Femur (tissue), 1 donor: ENCODE measurements around the gene TMEM186.
A peak's percentile ranks its signal among the peaks of the same experiment; 100 is the strongest.
"Not testable (repeated sequence)": the region's sequence is repeated elsewhere in the genome, so short reads cannot be mapped to it uniquely, and the experiment has no call there.

Source experiments
- DNase-seq: peaks from one replicate; pipeline ENCODE4 v3.0.0-alpha.2; 2017

The TMEM186 gene, protein sequence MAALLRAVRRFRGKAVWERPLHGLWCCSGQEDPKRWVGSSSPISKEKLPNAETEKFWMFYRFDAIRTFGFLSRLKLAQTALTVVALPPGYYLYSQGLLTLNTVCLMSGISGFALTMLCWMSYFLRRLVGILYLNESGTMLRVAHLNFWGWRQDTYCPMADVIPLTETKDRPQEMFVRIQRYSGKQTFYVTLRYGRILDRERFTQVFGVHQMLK

GRCh38 chr16:8797364-8798173, at the start of gene TMEM186, which contains the start of gene PMM2:
TSS of gene TMEM186 (minus strand) at chr16:8797639. CDS start at chr16:8797614, 25 bp downstream.
TSS of gene PMM2 (plus strand) at chr16:8797839. CDS start at chr16:8797883, 44 bp downstream.
- DNase-seq: peak; percentile 98

- no peak for DNase-seq
These were observed 49.7 kb upstream of the TMEM186 start for GRCh38 chr16:8847145-8847544.

DNA sequence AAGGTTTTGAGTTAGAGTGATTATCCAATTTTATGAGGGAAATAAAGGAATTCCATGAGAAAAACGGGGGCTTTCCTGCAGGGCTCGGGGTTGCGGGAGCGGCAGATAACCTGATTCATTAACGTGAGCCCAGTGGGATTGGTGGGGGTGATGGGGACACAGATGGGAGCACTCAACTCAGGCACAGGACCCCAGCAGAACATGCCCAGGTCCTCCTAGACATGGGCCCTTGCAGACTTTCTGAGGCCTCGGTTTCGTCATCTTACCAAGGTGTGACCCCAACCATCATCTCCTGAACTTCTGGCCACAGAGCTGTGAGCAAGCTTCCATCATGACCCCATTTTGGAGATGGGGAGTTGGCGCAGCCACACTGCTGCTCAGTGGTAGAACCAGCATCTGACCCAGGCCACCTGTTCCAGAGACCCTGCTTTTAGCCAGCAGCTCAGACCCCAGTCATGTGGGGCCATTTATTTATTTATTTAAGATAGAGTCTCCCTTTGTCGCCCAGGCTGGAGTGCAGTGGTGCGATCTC, 49.0 kb upstream of the TMEM186 start:
- no peak for DNase-seq

DNA sequence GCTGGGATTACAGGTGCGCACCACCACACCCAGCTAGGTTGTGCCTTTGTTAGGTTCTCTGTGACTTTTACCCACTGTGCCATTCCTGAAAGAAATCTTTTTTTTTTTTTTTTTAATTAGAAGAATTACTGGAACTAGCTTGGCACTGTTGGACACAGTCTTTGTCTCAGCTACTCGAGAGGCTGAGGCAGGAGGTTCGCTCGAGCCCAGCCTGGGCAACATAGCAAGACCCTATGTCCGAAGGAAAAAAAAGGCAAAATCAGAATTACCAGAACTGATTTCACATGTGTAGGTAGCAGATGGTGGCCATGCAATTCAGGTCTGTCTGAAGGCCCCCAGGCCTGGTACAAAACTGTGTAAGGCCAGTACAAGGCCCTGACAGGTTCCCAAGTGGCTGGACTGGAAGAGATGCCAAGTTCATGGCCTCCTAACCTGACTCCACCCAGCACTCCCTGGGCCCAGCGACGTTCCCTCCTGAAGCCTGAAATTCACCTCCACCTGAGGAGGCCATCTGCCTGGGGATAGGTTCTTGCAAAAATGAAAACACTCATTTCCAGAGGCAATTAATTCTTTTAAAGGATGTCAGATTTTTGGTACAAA, 48.4 kb upstream of the TMEM186 start:
- DNase-seq: no peak

DNA sequence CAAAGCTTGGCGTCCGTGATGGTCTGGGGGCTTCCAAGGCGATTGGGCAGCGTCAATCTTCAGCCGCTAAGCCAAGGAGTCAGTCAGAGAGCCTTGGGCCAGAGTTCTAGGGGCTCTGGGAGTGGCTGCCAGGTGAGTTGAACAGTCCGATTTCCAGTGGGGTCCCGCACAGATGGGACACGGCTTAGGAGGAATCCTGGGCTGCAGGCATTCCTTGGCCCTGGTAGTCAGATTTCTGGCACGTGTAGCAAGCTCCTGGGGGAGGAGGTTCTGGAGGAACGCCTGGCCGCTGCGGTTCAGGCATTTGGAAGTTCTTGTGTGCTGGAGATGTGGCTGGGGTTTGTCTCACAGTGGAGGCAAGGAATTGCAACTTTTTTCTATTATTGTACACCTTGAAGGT, 45.9 kb upstream of the TMEM186 start:
- DNase-seq: not testable (repeated sequence)

GRCh38 chr16:8842016-8842415, 44.6 kb upstream of the TMEM186 start:
- not testable (repeated sequence) for DNase-seq

GRCh38 chr16:8837594-8837993, 40.2 kb upstream of the TMEM186 start:
- DNase-seq: not testable (repeated sequence)

DNA sequence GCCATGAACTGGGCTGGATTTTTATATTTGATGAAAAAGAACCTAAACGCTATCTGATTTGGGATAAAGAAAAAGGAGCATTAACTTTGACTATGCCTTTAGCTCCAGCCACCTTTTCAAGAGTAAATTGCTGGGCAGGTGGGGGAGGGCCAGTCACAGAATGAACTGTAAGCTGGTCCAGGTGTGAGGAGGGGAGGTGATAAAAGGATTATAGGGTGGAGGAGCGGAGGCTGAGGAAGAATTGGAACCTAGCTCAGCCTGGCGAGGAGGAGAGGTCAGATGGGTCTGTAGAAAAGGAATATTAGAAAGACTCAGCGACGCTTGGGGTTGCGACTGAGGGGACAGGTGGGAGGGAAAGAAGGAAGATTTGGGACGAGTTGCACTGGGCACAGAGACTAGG, 39.4 kb upstream of the TMEM186 start:
- DNase-seq: not testable (repeated sequence)

- DNase-seq: no peak
These were observed 35.3 kb upstream of the TMEM186 start for GRCh38 chr16:8832717-8833105.

- no peak for DNase-seq
These were observed 34.7 kb upstream of the TMEM186 start for GRCh38 chr16:8831871-8832716.

GRCh38 chr16:8831450-8831849, 34.0 kb upstream of the TMEM186 start:
- no peak for DNase-seq

DNA sequence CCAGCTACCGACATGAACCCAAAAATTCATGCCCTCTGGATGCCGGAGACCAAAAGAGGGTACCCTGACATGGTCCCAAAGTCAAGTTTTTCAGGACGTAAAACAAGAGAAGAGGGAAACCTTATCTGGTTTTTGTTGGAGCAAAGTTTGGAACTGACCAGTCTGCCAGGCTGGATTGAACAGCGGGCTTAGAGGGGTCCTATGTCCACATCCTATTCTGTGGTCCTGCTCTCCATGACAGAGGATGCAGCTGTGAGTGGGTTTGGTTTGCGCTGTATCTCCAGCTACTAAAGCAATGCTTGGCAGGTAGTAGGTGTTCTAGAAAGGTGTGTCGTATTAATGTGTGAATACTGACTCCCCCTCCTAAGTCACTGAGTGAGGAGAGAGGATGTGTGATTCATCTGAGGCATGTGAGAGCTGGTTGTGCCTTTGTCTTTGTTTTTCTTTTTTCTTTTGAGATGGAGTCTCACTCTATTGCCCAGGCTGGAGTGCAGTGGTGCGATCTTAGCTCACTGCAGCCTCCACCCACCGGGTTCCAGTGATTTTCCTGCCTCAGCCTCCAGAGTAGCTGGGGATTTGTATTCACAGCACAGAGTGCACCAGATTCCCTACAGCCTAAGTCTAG, 31.2 kb upstream of the TMEM186 start:
- DNase-seq: no peak

GRCh38 chr16:8826278-8826879, 28.9 kb upstream of the TMEM186 start:
- DNase-seq: no peak

DNA sequence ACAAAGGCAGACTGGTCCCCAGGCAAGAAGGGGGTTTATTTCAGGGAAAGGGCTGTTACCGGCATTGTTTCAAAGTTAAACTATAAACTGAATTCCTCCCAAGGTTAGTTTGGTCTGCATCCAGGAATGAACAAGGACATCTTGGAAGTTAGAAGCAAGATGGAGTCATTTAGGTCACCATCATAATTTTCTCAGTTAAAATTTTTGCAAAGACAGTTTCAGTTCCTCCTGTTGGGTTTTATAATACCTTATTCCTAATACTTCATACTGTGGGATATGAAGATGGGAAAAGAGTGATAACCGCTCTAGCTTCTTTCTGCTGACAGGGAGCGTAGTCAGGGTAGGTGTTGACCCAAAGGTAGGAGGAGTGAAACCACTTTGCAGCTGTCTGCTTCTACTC, 25.0 kb upstream of the TMEM186 start:
- no peak for DNase-seq

- DNase-seq: no peak
These were observed 22.1 kb upstream of the TMEM186 start for GRCh38 chr16:8819411-8820034.

DNA sequence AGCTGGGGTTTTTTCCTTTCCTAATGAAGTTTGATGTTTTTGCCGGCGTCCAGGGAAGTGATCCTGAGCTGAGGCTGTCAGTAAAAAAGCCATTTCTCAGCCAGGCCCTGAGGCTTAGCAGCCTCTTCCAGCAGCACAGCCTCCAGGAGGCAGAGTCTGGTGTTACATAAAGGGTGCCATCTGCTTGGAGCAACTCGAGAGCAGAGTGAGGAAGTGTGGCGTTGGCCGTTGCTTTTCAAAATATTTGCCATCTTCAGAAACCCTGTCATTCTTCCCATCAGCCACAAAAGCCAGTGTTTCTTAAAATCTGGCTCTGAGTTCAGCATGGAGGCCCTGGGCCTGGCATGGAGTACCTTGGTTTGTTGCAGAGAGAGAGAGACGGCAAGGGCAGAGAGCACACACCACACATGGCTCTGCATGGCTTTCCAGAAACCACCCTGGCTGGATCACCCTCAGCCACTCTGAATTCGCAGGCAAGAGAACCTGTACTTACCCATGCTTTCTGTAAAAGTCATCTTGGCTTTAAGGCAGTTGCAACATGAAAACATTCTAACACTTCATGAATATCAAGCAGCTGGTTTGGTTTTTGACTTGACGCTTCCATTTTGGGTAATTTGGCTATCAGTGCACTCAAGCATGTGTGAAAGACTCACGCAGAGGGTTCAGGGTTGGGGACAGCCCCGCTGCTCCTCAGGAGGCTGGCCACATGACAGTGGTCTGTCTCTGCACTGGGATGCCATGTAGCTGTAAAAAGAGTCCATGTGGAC, 21.2 kb upstream of the TMEM186 start:
- DNase-seq: no peak

DNA sequence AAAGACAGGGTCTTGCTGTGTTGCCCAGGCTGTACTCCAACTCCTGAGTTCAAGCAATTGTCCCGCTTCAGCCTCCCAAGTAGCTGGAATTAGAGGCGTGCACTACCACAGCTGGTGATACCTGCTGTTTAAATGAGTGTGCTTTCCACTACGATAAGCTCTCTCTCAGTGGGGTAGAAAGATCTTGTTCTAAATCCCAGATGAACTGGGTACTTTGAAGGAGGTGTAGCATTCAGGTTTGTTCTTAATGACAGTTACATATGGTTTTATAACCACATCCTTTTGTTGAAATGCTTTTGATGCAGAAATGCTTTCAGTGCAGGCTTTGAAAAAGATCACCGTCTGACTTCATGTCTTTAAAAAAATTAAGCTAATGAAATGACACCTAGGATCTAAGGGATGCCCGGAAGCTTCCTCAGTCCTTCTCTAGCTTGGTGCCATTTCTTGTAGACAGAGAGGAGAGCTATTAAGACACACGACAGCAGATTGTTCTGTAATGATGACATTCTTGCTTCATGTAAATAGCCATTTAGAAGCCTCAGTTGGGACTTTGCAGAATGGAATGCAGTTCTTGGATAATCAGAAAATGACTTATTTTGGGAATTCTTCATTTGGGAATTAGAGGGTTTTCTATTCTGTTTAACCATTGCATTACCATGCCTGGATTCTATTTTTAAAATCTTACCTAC, 19.7 kb upstream of the TMEM186 start:
- DNase-seq: no peak

- DNase-seq: no peak
These were observed 16.8 kb upstream of the TMEM186 start for GRCh38 chr16:8814095-8814806.
